ENCODE results near the gene NRXN3. TPM values are rescaled to one million over a fixed set of nuclear protein-coding genes. Genes with fewer than 3 reads are reported as not detected.

The NRXN3 gene
- total RNA-seq, 1 donor from 2014 or later = 0.07 TPM

DNA sequence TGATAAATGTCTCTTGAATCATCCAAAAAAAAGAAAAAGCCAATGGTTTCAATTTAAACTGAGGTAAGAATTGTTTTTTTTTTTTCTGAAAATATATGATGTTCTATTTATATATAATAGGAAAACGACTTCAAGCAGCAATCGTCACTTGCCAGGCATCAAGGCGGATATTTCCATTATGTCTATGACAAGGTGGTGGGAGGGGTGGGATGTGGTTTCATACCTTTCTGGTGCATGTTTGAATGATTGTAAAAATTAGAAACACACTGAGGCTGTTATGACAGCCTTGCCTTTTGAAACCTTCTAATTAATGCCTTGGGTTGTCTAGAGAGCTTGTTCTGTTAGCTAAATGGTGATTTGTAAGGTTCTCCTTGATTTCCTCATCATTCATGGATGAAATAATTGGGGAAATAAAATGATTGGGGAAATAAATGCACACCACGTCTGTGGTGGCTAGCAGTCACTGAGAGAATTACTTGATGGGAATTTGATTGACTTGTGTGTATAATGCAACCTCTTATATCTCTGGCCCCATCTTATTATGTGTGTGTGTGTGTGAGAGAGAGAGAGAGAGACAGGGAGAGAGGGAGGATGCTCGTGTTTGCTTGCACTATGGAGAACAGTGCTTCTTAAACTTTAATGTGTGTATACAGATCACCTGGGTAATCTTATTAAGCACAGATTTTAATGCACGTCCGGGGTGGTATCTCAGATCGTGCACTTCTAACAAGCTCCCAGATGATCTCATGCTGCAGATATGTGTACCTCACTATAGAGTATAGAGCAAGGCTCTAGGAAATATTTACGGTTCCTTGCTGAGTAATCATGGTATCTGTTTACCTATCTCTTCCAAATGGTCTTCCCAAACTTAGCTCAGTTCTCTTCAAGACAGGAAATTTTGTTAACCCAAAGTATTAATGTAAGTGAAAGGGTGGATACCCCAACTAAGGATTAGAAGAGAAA, 1538.5 kb downstream of the NRXN3 start:
- no peak for DNase-seq (ENCODE audit: low read depth, low spot score)

DNA sequence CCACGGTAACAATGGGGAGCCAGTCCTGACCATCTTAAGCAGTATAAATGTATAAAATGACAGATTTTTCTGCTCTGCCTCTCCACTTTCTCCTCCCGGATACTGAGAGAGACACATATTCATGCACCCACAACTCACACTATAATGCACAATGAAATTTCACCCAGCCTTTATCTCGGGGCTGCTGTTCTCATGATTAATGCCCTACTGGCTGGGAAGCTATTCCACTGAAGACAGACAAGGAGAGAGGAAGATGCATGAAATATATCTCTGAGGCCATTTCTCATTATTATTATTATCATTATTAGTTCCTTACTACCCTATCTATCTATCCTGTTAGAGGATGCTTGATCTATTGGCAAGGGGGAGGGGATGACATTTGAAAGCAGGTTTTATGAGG, 1539.4 kb downstream of the NRXN3 start:
- no peak for DNase-seq (ENCODE audit: low read depth, low spot score)

DNA sequence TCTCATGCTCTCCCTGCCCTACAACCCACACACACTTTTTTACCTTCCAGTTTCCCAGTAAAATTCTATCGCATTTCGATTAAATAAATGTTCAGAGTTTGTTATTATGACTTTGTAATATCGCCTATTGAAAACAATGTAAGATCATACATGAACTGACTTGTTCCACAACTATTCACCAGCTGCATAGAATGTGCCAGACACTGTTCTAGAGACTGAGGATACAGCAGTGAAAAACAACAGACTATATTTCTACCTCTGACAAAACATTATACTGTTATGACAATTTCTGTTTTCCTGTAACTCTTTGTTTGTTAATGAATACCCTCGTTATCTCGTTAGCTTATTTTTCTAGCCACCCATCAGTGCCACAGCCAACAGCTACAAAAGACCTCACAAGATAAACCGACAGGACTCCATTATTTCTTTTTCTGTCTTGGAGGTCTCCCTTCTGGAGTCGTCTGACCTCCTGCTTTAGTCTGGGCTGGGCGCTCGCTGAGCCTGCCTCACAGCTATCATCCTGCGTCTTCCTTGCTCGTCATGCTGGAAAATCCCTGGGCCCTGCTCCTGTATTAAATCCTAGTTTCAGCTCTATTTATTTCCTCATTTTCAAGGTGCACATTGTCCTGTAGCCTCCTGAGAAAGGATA, 1542.3 kb downstream of the NRXN3 start:
- no peak for DNase-seq (ENCODE audit: low read depth, low spot score)

DNA sequence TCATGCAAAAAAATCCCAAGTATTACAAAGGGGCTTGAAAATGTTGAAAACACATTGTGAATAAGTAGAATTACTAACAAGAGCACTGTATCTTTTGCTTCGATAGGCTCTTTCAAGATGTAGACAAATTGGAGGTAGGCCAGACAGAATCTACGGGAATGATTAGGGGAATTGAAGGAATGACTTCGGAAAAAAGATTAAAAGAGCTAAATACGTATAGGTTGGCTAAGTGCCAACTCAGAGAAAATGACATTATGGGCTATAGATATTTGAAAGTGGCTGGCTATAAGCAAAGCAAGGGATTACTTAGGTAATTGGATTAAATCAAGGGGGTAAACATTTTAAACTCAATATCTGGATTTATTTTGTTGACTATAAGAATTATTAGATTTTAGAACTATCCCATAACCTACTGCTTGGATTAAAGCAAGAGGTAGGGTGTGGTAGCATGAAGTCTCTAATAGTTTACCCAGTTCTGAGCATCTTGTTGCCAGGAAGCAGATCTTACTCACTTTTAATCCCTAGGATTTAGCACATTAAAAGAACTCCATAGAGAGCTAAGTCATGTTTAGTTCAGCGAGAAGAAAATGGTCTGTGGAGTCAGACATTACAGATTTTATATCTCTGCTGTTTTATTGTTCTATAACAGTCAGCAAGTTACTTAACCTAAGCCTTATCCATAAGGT, 1551.4 kb downstream of the NRXN3 start:
- no peak for DNase-seq (ENCODE audit: low read depth, low spot score)

DNA sequence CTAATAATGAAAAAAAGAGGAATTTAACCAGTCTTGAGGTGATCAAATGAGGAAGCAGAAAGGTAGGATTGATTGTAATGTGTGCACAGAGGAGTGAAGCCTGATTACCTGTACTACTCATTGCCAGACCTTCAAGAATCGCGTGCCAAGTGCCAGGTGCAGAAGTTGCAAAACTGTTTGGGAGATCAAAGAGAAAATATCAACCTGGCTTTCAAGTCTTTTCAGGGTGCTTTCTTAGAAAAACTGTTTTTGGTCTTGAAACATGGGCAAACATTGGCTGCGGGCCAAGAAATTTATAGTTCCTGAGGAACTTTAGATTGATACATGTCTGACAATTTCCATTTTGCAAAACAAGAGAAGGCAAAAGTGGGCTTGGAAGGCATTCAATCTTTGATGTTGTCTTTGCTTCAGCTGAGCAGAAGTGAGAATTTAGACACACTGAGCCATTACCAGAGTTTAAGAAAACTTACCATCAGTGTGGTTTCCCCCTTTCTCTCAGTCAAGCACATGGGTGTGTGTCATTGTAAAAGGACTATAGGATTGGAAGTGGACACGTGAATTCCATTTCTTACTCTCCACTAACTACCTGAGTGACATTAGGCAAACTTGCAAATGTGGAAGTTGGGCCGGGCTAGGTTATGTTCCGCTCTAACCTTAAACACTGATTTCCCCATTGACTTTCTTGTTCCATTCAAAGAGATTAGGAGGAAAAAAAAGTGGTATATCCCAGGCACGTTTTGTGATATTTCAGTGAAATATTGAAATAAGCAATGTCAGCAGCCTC, 1555.0 kb downstream of the NRXN3 start:
- DNase-seq (ENCODE audit: low read depth, low spot score) = no peak

DNA sequence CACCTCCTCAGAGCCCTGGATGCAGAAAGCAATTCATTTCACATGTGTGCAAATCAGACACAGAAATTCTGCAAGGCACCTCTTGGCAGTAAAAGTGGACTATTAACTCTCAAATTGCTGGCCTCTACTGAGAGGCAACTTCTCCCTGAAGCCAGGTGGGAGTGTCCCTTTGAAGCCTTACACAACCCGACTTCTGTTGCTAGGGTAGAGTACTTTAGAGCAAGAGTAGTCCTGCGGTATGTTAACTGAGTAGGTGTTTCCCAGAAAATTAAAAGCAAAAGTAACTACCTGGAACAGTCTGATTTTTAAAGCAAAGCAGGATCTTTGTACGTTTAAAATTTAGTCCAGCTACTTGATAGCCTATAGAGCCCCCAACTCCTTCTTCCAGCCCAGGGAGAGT, 1557.7 kb downstream of the NRXN3 start:
- no peak for DNase-seq (ENCODE audit: low read depth, low spot score)

DNA sequence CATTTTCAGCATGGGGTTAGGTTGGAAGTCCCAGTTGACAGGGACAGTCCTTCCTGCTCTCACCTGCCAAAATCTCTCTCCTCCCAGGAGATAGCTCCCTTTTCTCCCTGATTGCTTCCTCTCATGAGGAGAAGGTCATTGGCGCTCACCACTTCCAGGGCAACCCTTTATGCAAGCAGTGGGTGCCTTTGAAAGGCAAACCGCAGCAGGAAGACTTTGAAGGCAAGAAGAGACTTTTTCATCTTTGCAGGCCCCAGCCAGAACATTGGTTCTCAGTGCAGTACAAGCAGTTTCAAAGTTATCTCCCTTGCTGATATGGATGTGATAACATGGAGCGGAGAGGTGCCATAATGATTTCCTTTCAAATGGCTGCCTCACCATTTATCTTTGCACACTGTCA, 1558.2 kb downstream of the NRXN3 start:
- no peak for DNase-seq (ENCODE audit: low read depth, low spot score)

DNA sequence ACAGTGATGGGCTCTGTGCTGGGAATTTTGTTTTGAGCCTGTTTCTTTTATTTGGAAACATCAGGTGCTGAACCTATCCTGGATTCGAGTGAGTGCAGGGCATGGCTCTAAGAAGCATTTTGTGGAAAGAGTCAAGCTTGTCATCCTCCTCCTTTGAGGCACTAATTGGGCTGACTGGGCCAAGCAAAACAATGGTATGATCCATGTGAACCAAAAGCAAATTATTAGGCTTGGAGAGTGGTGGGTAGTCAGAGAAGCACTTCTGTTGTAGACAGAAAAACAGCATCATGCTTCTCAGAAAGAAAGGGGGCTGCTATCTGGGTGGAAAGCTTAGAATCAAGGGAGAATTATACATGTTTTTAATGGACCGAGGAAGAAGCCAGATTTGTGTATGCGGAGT, 1559.6 kb downstream of the NRXN3 start:
- DNase-seq (ENCODE audit: low read depth, low spot score) = no peak

DNA sequence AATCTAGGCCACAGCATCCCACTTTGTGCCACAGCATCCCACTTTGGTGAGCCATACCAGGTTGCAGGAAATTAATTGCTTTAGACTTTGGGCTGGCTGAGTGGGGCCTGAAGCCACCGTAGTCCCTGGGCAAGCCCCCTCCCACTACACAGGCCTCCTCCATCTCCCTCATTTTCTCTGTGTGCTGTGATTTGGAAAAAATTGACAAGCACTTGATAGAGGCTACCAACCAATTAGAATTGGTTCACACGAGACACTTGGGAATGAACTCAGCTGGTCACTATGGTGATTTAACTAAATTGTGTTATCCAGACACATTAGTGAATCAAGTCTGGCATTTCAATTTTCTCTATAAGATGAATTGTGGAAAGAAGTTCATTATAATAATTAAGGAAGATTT, 1560.0 kb downstream of the NRXN3 start:
- DNase-seq (ENCODE audit: low read depth, low spot score) = no peak

DNA sequence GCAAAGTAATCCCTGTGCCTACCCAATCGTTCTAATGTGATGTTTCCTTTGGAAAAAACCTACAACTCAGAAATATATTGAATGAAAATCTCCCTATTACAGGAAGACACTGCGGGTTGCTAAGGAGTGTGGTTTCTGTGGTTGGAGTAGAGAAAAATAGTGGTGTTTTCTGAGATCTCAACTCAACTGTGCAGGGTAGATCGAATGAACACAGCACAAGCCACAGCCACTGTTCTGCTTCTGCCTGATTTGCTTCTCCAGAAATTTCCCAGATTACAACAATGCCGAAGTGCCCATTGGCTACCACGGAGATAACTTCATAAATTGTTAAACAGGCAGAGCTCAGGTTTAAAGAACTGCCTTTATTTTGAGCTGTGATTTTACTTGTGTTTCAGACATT, 1560.8 kb downstream of the NRXN3 start:
- DNase-seq (ENCODE audit: low read depth, low spot score) = no peak

DNA sequence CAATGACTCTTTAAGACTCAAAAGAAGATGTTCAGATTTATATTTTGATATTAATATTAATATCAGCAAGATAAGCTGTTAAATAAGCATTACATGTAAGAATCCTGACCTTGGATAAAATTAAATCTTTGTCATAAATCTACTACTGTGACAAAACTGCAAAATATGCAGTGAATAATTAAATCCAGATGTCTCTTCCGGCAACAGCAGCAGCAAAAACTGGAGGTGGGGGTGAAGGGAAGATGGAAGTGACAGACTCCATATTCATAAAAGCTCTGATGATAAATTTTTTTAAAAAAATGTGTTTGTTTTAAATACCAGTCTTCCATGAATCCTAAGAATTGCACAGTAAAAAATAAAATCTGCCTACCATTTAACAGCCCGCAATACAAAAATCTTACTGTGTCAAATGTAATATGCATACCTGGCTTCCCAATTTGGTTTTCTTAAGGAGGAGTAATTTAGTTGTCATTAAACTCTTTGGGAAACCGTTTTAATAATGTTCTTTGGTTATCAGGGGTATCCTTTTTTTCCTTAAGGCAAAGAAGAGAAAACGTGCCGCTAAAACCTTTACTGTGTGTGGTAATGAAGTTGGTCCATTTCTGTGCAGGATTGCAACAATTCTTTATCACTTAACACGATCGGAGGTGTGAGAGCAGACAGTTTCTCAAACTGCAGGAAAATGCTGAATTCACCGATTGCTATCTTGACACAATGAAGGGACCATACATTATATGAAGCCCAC, 1562.9 kb downstream of the NRXN3 start:
- DNase-seq (ENCODE audit: low read depth, low spot score) = no peak

DNA sequence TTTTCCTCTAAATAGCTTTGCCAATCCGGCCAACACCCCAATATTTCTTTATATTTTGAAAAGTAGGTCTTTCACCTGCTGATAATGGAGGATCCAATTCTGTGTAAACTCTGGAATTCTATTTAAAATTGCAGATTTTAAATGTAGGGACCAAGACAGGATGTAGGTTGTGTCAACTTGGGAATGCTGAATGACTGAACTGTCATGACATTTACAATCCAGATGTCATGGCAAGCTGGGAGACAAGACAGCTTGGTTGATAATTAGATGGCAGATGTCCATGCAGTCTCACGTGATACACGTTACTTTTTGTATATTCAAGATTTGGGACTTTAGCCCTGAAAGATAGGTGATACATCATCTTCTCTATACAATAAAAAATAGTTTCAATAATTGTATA, 1564.0 kb downstream of the NRXN3 start:
- no peak for DNase-seq (ENCODE audit: low read depth, low spot score)

DNA sequence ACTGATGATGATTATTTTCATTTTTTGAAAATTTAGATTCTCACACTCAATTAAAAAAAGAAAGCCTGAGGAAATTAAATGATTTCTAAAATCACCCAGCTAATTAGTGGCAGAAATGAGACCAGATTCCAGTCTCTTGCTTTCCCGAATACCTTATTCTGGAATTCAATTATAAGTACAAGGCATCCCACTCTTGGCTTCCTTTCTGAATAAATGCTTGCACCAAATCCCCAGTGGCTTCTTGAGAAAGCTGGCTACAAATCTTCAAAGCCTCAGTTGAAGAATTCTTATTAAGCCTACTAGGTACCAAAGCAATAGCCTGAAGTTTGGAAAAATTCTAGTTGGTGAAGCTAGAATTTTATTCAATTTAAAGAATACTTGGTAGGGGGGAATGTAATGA, 1564.5 kb downstream of the NRXN3 start:
- no peak for DNase-seq (ENCODE audit: low read depth, low spot score)

DNA sequence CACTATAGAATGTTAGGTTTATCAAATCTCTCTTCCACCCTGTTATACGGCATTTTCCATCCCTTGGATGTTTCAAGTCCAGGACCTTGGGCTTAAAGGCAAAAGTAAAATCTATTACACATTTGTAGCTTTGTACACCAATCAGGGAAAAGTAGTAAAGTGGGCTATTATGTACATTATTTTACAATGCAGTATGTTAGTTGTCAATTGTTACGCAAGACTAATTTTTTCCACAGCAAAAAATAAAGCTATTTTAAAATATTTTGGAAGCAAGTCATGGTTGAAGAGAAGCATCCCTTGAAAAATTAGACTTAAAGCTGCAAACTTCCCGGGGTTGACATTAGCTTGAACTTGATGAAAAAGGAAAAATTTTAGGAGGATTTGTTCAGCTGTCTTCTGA, 1564.9 kb downstream of the NRXN3 start:
- DNase-seq (ENCODE audit: low read depth, low spot score) = no peak

DNA sequence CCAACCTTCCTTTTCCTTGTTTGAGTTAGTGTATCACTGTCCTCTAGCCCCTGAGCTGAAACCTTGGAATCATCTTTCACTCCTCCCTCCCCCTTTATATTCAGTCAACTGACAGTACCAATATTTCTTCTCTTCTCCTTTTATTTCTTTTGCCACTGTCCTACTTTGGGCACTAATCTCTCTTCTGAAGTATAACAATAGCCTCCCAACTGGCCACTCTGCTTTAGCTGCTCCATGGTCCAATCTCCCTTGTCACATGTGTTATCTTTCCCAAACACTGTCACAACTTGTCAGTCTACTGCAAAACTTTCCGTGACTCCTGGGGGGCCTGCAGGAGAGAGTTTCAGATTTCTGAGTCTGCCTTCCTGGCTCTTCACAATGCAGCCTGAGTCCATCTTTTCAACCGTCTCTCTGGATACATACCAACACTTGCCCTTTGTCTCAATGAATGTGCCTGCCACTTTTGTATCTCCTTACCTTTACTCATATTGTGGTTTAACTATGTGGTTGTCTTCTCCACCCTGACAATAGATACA, 1570.0 kb downstream of the NRXN3 start:
- no peak for DNase-seq (ENCODE audit: low read depth, low spot score)

DNA sequence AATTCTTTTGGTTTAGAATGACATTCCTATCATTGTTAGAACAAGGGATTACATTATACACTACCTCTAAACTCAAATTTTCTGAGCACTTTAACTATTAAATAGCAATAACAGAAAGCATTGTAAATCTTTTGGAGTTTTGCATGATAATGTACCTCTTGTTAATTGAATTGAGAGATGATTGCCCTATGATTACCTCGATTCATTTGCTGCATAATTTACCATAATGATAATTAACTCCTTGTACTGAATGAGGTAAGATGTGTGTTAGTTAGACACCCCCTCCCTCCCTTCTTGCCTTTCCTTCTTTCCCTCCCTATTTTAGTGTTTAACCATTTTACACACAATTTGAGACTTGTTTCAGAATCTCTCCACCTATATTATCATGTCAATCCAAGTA, 1572.0 kb downstream of the NRXN3 start:
- no peak for DNase-seq (ENCODE audit: low read depth, low spot score)

DNA sequence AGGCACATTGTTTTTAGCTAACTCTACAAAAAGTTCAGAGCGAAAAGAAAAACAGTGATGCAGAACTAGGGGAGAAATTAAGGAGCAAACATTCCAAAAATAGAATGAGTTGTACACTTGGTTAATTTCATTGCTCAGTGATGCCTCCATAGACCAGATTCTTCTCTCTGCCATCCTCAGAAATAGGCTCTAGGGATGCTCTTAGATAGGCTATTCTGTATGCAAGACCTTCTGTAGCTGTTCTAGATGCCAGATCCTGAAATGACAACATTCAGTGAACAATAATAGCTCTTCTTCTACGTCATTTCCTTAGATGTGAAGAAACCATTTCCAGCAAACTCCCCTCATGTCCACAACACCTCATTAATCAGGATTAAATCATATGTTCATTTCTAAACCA, 1574.9 kb downstream of the NRXN3 start:
- DNase-seq (ENCODE audit: low read depth, low spot score) = no peak

DNA sequence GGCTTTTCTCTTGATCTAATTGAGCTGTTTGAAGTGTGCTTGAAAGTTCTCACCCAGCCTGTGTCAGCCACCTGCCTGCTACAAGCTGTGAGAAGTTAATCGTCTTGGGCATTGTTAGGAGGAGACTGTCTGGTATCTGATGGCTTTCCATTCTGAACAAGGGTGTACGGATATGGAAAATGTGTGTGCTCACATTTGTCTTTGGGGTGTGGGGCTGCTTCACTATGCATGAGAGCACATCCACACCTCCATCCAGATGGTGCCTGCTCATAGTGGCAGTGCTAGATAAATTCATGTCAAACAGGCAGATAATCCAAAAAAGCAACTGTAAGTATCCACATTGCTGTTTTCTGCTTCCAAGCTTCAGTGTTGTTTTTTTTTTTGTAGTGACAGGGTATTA, 1578.9 kb downstream of the NRXN3 start:
- DNase-seq (ENCODE audit: low read depth, low spot score) = no peak

DNA sequence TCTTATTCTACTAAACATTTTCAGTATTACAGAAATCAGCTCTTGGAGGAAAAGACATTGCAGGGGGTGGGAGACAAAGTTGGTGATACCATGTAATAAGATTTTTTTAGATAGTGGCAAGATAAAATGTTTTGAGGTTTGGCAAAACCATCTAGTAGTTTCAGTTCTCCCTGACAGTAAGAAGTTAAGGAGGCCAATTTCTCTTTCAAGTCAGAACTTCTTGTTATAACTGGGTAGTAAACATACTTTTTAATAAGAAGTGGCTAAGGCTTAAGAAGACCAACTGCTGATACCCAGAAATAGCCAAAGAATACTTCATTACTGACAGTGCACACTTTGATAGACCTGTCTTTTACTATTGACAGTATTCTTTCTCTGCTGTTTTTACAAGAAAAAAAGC, 1588.8 kb downstream of the NRXN3 start:
- no peak for DNase-seq (ENCODE audit: low read depth, low spot score)

DNA sequence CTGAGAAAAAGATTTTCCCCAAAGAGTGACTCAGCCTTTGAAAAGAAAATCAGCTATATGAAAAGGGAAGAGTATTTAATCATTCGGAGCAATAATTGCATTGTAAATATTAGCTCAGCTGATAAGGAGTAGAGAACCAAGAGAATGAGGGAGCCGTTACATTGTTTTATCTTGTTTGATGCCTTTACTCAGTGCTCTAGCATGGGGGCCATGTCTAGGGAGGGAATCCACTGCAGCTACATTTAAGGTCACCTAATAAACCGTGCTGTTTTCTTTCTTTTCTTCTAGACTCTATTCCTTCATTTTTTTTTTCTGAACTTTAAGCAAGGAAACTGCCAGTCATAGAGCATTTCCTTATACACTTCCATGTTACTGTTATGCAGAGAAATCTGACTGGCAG, 1594.2 kb downstream of the NRXN3 start:
- DNase-seq (ENCODE audit: low read depth, low spot score) = no peak

DNA sequence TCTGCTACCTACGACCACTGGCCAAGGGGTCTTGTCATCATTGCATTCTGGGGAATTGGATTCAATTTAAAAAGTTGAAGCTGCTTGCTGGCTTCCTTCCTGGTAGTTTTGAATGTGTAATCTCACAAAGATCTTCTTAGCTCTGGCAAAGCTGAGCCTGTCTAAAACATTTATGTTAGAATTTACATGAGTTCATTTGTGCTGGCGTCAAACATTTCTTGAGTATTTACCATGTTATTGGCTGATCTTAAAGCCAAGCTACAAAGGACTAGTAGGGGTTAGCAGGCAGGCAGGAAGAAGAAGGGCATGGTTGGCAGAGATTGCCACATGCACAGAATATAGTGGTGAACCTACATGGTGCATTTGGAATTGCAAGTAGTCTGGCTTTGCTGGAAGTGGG, 1596.3 kb downstream of the NRXN3 start:
- no peak for DNase-seq (ENCODE audit: low read depth, low spot score)

All from pulmonary artery endothelial cell (primary cell).